SK-N-SH treated with all-trans-retinoic acid at 6 μM for 48 hours (cell line): Measurements from ENCODE around the gene CD38.

Source experiments
- ARNTL ChIP-seq: fragments of 450-650 bp; formaldehyde crosslinking; IDR thresholded peaks from 2 replicates; pipeline ENCODE4 v1.5.0; 2020; ENCODE audit warnings: low read depth, mild to moderate bottlenecking, moderate library complexity, borderline replicate concordance
- CSRNP3 ChIP-seq: fragments of 250-450 bp; sonication (Bioruptor Pico); IDR thresholded peaks from 2 replicates; pipeline ENCODE4 v1.5.1; 2021; ENCODE audit warnings: mild to moderate bottlenecking, moderate library complexity
- ISL1 ChIP-seq: fragments of 250-450 bp; sonication (Bioruptor Pico); IDR thresholded peaks from 2 replicates; pipeline ENCODE4 v2.1.2; 2022; ENCODE audit warnings: mild to moderate bottlenecking, moderate library complexity
- OSR1 ChIP-seq: fragments of 250-450 bp; sonication (Bioruptor Pico); IDR thresholded peaks from 2 replicates; pipeline ENCODE4 v1.8.0; 2022; ENCODE audit warnings: moderate library complexity, mild to moderate bottlenecking, inconsistent platforms
- POU6F1 ChIP-seq: fragments of 250-450 bp; sonication (Bioruptor Pico); IDR thresholded peaks from 2 replicates; pipeline ENCODE4 v1.8.0; 2021; ENCODE audit warnings: low read depth, mild to moderate bottlenecking, moderate library complexity, borderline replicate concordance
- PPARA ChIP-seq: fragments of 250-450 bp; sonication (Bioruptor Pico); IDR thresholded peaks from 2 replicates; pipeline ENCODE4 v1.5.0; 2020; ENCODE audit warnings: mild to moderate bottlenecking, borderline replicate concordance
- TCF4 ChIP-seq: fragments of 250-450 bp; sonication (Bioruptor Pico); IDR thresholded peaks from 2 replicates; pipeline ENCODE4 v1.8.0; 2021; ENCODE audit warnings: mild to moderate bottlenecking, moderate library complexity, borderline replicate concordance
- ZFP3 ChIP-seq: fragments of 250-450 bp; sonication (Bioruptor Pico); IDR thresholded peaks from 2 replicates; pipeline ENCODE4 v1.5.0; 2020; ENCODE audit warnings: mild to moderate bottlenecking, moderate library complexity

GRCh38 chr4:15885422-15885821 lies 107.3 kb downstream of the CD38 start:
- TF ChIP-seq POU6F1 (no peak), ISL1 (CRISPR knock-in tag) (no peak), ARNTL (CRISPR knock-in tag) (no peak), OSR1 (CRISPR knock-in tag) (no peak), CSRNP3 (CRISPR knock-in tag) (no peak), PPARA (CRISPR knock-in tag) (no peak), TCF4 (no peak), ZFP3 (no peak)
